ENCODE measurements around the gene KRTAP13-1. TPM values are rescaled to one million over a fixed set of nuclear protein-coding genes. Genes with fewer than 3 reads are reported as not detected.

Gene KRTAP13-1
- total and polyA plus RNA-seq, 12 donors, result not detected

DNA sequence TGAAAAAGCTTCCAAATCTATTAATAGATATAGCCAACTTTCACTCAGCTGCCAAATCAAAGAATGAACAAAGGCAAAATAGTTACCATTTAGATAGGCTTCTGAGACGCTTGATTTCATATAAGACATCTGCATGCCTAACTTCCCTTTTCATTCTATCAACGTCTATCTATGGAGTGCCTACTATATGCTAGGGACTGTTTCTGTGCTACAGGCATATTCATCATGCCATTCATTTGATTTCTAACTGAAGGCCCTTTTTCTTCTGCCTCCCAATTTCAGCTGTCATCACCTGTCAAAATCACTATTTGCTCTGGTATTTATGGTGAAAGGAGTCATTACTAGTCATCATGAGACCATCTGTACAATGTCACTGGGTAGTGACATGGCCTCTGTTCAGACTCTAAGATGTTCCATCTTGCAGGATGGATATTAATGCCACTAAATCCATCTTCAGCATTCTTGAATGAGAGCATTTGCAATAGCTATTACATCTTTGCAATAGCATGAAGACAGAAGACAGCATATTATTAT is 4.3 kb upstream of the KRTAP13-1 start:
- Histone ChIP-seq H3K36me3 (no peaks in the 10 kb centered on the region), H3K27ac (peak overlapping the region in 1 of 10 donors; percentile 13), H3K4me3 (no peak overlapping the region), H3K27me3 (no peaks in the 10 kb centered on the region), H3K9me3 (peaks cover 0 to 27% (median 0%) of the 10 kb centered on the region in 11 donors), H3K4me1 (peaks cover 0 to 7% (median 0%) of the 10 kb centered on the region in 9 donors)
- intact Hi-C loops (cut with DNase I), result no loop called here
- TF ChIP-seq, protein P1, sequence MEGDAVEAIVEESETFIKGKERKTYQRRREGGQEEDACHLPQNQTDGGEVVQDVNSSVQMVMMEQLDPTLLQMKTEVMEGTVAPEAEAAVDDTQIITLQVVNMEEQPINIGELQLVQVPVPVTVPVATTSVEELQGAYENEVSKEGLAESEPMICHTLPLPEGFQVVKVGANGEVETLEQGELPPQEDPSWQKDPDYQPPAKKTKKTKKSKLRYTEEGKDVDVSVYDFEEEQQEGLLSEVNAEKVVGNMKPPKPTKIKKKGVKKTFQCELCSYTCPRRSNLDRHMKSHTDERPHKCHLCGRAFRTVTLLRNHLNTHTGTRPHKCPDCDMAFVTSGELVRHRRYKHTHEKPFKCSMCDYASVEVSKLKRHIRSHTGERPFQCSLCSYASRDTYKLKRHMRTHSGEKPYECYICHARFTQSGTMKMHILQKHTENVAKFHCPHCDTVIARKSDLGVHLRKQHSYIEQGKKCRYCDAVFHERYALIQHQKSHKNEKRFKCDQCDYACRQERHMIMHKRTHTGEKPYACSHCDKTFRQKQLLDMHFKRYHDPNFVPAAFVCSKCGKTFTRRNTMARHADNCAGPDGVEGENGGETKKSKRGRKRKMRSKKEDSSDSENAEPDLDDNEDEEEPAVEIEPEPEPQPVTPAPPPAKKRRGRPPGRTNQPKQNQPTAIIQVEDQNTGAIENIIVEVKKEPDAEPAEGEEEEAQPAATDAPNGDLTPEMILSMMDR (IDR thresholded peaks at IDR 0.05), result no peak
- ATAC-seq, result peak in 4 of 8 donors; percentile 17 to 67 (median 59)
- WGBS, 2 donors, result 22 to 31% methylated on average over 2 of the region's 2 CpGs
- no peak for DNase-seq

GRCh38 chr21:30408782-30409494 is 13.1 kb downstream of the KRTAP13-1 start:
- DNase-seq (peak; percentile 17 to 26), ATAC-seq (peak; percentile 29 to 84 (median 70))

DNA sequence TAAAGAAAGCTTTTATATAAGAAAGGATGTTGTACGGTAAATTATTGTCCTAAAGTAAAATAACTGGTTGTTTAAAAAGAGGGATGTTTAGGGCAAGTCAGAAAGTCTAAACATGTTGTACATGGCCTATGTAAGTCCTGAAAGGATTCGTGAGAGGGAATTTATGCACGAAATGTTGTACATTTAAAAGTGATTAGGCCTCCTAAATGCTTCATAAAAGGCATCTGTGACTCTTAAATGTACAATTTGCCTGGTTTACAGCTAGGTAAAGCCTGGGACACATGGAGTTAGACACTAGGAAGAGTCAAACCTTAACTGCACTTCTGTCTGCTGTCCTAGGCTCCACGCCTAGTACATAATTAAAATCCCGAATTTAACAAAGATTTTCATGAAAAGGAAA is 20.2 kb downstream of the KRTAP13-1 start:
- no peaks in the 10 kb centered on the region for H3K36me3 ChIP-seq
- ATAC-seq (no peak), DNase-seq (no peak)
- no peak overlapping the region for H3K4me3 ChIP-seq
- WGBS, 2 donors, result 75 to 83% methylated on average over 5 of the region's 5 CpGs
- H3K9me3 ChIP-seq, result peaks cover 0 to 7% (median 0%) of the 10 kb centered on the region in 11 donors
- H3K27ac ChIP-seq, result no peak overlapping the region
- intact Hi-C loops (cut with DNase I), result no loop called here
- no peaks in the 10 kb centered on the region for H3K27me3 ChIP-seq
- no peaks in the 10 kb centered on the region for H3K4me1 ChIP-seq
- TF ChIP-seq, protein P1 (IDR thresholded peaks at IDR 0.05), result no peak

More at GRCh38 chr21:30408782-30409494, 13.1 kb downstream of the KRTAP13-1 start:
- TF ChIP-seq, protein P1 (IDR thresholded peaks at IDR 0.05), result peak in 6 of 9 donors; percentile 19 to 40 (median 30)
- no peaks in the 10 kb centered on the region for H3K4me1 ChIP-seq
- no peaks in the 10 kb centered on the region for H3K27me3 ChIP-seq
- intact Hi-C loops (cut with DNase I), result no loop called here
- no peak overlapping the region for H3K27ac ChIP-seq
- H3K36me3 ChIP-seq, result no peaks in the 10 kb centered on the region
- WGBS, 2 donors, result 22 to 23% methylated on average over 14 of the region's 14 CpGs
- H3K4me3 ChIP-seq, result no peak overlapping the region
- peaks cover 0 to 21% (median 5%) of the 10 kb centered on the region in 11 donors for H3K9me3 ChIP-seq

DNA sequence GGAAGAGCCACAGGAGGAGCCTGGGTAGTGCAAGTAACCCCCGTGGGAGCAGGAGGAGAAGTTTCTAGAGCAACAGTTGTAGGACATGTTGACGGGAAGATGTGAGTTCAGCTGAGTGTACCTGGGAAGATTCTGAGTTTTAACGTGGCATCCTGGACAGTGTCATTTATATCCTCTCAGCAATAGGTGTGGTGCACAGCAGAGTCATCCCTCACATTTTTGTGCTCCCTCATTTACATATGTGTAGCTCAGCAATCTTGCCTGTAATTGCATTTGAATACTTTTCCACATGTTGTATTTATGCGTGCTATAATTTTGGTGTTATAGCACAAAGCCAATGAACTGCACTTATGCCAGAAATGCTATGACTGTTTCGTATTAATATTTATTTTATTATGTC is 30.0 kb downstream of the KRTAP13-1 start, which contains the start of gene KRTAP13-3:
Gene KRTAP13-3, minus strand, starts transcription at position 101 of the 400 bp plus-strand sequence. Its CDS starts 14 bp downstream, at position 87.
- intact Hi-C loops (cut with DNase I), result no loop called here
- TF ChIP-seq, protein P1 (IDR thresholded peaks at IDR 0.05), result no peak
- no peak within 1 kb of the TSS for H3K4me3 ChIP-seq
- H3K27me3 ChIP-seq, result no peaks in the 10 kb centered on the region
- DNase-seq (no peak), ATAC-seq (no peak)
- H3K9me3 ChIP-seq, result no peaks in the 10 kb centered on the region
- WGBS, 2 donors, result 74 to 84% methylated on average over 5 of the region's 5 CpGs
- no peaks in the 10 kb centered on the region for H3K36me3 ChIP-seq
- no peak within 1 kb of the TSS for H3K27ac ChIP-seq
- H3K4me1 ChIP-seq, result no peaks in the 10 kb centered on the region

All from heart right ventricle (tissue), 16 donors.